IPS DF 6.9 (cell line): Measurements from ENCODE around the gene DYRK1A.
"Not testable (repeated sequence)": the region's sequence is repeated elsewhere in the genome, so short reads cannot be mapped to it uniquely, and the experiment has no call there.

Source experiments
- DNase-seq: peaks from one replicate; pipeline ENCODE4 v3.0.0-alpha.2; 2013; ENCODE audit warnings: low read depth, low spot score
- H3K27ac ChIP-seq: one replicate; pipeline ENCODE4 v1.5.1; 2013; ENCODE audit warnings: low read length, control low read depth
- H3K27me3 ChIP-seq: 2 replicates; pipeline ENCODE4 v1.6.1; 2013; ENCODE audit warnings: mild to moderate bottlenecking, low read length; ENCODE audit not compliant: control insufficient read depth, insufficient read depth
- H3K36me3 ChIP-seq: 2 replicates; pipeline ENCODE4 v1.6.1; 2013; ENCODE audit warnings: low read length; ENCODE audit not compliant: control insufficient read depth, insufficient read depth
- H3K4me1 ChIP-seq: 2 replicates; pipeline ENCODE4 v1.6.1; 2013; ENCODE audit warnings: low read length; ENCODE audit not compliant: control insufficient read depth, insufficient read depth
- H3K4me3 ChIP-seq: 2 replicates; pipeline ENCODE4 v1.5.1; 2013; ENCODE audit warnings: mild to moderate bottlenecking, low read length
- H3K9me3 ChIP-seq: 2 replicates; pipeline ENCODE4 v1.6.1; 2013; ENCODE audit warnings: low read length, inconsistent platforms; ENCODE audit not compliant: control insufficient read depth, insufficient read depth
- WGBS: extraction: QIAGEN DNeasy Blood & Tissue Kit; methylation state at CpG from one replicate; pipeline ENCODE4 v1.1.7; 2013; ENCODE audit warnings: mixed read lengths, missing lambda C conversion rate; ENCODE audit not compliant: insufficient read length, insufficient coverage; 5-methylcytosine and 5-hydroxymethylcytosine counted together

DYRK1A gene

GRCh38 chr21:37548521-37548981 is 182.0 kb downstream of the DYRK1A start:
- WGBS, result no CpG with 5 or more reads among the region's 2 CpGs
- H3K36me3 ChIP-seq, result no peaks in the 10 kb centered on the region
- H3K27ac ChIP-seq, result no peak overlapping the region
- H3K27me3 ChIP-seq, result no peaks in the 10 kb centered on the region
- no peaks in the 10 kb centered on the region for H3K9me3 ChIP-seq
- no peak for DNase-seq
- H3K4me1 ChIP-seq, result no peaks in the 10 kb centered on the region
- no peak overlapping the region for H3K4me3 ChIP-seq

- not testable (repeated sequence) for H3K27me3 ChIP-seq, H3K4me1 ChIP-seq, H3K4me3 ChIP-seq, H3K36me3 ChIP-seq, DNase-seq, H3K27ac ChIP-seq, H3K9me3 ChIP-seq
- WGBS, result no CpG with 5 or more reads among the region's 4 CpGs
Measured at GRCh38 chr21:37549730-37550129, 183.2 kb downstream of the DYRK1A start.

- Histone ChIP-seq H3K9me3 (no peaks in the 10 kb centered on the region), H3K4me1 (no peaks in the 10 kb centered on the region), H3K36me3 (no peaks in the 10 kb centered on the region), H3K27me3 (no peaks in the 10 kb centered on the region), H3K27ac (no peak overlapping the region), H3K4me3 (no peak overlapping the region)
- DNase-seq, result no peak
- WGBS, result 89% methylated on average over 3 of the region's 9 CpGs
Measured at GRCh38 chr21:37550157-37550556, 183.6 kb downstream of the DYRK1A start.

GRCh38 chr21:37550618-37551330 is 184.2 kb downstream of the DYRK1A start:
- no peak for DNase-seq
- no peaks in the 10 kb centered on the region for H3K27me3 ChIP-seq
- H3K4me3 ChIP-seq, result no peak overlapping the region
- no peak overlapping the region for H3K27ac ChIP-seq
- H3K9me3 ChIP-seq, result no peaks in the 10 kb centered on the region
- WGBS, result no CpG with 5 or more reads among the region's 12 CpGs
- no peaks in the 10 kb centered on the region for H3K36me3 ChIP-seq
- H3K4me1 ChIP-seq, result no peaks in the 10 kb centered on the region

- no peaks in the 10 kb centered on the region for H3K36me3 ChIP-seq
- H3K27me3 ChIP-seq, result no peaks in the 10 kb centered on the region
- no peak for DNase-seq
- H3K4me3 ChIP-seq, result no peak overlapping the region
- no peaks in the 10 kb centered on the region for H3K9me3 ChIP-seq
- H3K27ac ChIP-seq, result no peak overlapping the region
- WGBS, result no CpG with 5 or more reads among the region's 21 CpGs
- no peaks in the 10 kb centered on the region for H3K4me1 ChIP-seq
Measured at GRCh38 chr21:37551331-37551992, 184.9 kb downstream of the DYRK1A start.

GRCh38 chr21:37551993-37552355 is 185.4 kb downstream of the DYRK1A start:
- no peak overlapping the region for H3K27ac ChIP-seq
- no peak overlapping the region for H3K4me3 ChIP-seq
- DNase-seq, result no peak
- no peaks in the 10 kb centered on the region for H3K9me3 ChIP-seq
- no peaks in the 10 kb centered on the region for H3K27me3 ChIP-seq
- H3K4me1 ChIP-seq, result no peaks in the 10 kb centered on the region
- no CpG with 5 or more reads among the region's 5 CpGs for WGBS
- no peaks in the 10 kb centered on the region for H3K36me3 ChIP-seq

- no peak for DNase-seq
- no CpG with 5 or more reads among the region's 10 CpGs for WGBS
- Histone ChIP-seq H3K9me3 (no peaks in the 10 kb centered on the region), H3K4me1 (no peaks in the 10 kb centered on the region), H3K27ac (no peak overlapping the region), H3K27me3 (no peaks in the 10 kb centered on the region), H3K36me3 (no peaks in the 10 kb centered on the region), H3K4me3 (no peak overlapping the region)
Measured at GRCh38 chr21:37552496-37553029, 186.0 kb downstream of the DYRK1A start.

- no peak overlapping the region for H3K27ac ChIP-seq
- H3K4me3 ChIP-seq, result no peak overlapping the region
- no peaks in the 10 kb centered on the region for H3K36me3 ChIP-seq
- H3K9me3 ChIP-seq, result no peaks in the 10 kb centered on the region
- DNase-seq, result no peak
- no peaks in the 10 kb centered on the region for H3K27me3 ChIP-seq
- no peaks in the 10 kb centered on the region for H3K4me1 ChIP-seq
- 100% methylated on average over 1 of the region's 10 CpGs for WGBS
Measured at GRCh38 chr21:37553078-37553481, 186.5 kb downstream of the DYRK1A start.

GRCh38 chr21:37554661-37555379 is 188.2 kb downstream of the DYRK1A start:
- Histone ChIP-seq H3K9me3 (no peaks in the 10 kb centered on the region), H3K4me3 (no peak overlapping the region), H3K27me3 (no peaks in the 10 kb centered on the region), H3K4me1 (no peaks in the 10 kb centered on the region), H3K27ac (no peak overlapping the region), H3K36me3 (no peaks in the 10 kb centered on the region)
- no peak for DNase-seq
- WGBS, result no CpG with 5 or more reads among the region's 15 CpGs

GRCh38 chr21:37555672-37556261 is 189.2 kb downstream of the DYRK1A start:
- Histone ChIP-seq H3K27ac (no peak overlapping the region), H3K4me1 (no peaks in the 10 kb centered on the region), H3K27me3 (no peaks in the 10 kb centered on the region), H3K4me3 (no peak overlapping the region), H3K36me3 (no peaks in the 10 kb centered on the region), H3K9me3 (no peaks in the 10 kb centered on the region)
- DNase-seq, result no peak
- no CpG with 5 or more reads among the region's 15 CpGs for WGBS
